DMS153 treated with DMSO at 0.1 percent for 48 hours (cell line): ENCODE data around the gene SLC12A4.
"Not testable (repeated sequence)": the region's sequence is repeated elsewhere in the genome, so short reads cannot be mapped to it uniquely, and the experiment has no call there.

Experiments
- DNase-seq: peaks from one replicate; lab custom pipeline; 2025; ENCODE audit not compliant: unreplicated experiment; lab: John Stamatoyannopoulos, UW

The SLC12A4 gene

GRCh38 chr16:67988675-67989074 lies 20.2 kb upstream of the SLC12A4 start:
- DNase-seq = no peak

GRCh38 chr16:67987460-67988160 lies 19.2 kb upstream of the SLC12A4 start:
- DNase-seq = no peak

GRCh38 chr16:67986949-67987348 lies 18.5 kb upstream of the SLC12A4 start:
- DNase-seq = no peak

GRCh38 chr16:67982011-67982696 lies 13.7 kb upstream of the SLC12A4 start:
- DNase-seq = no peak

- DNase-seq = no peak
These were observed 11.7 kb upstream of the SLC12A4 start, which contains the start of gene DPEP3 for GRCh38 chr16:67979955-67980678. TSS of gene DPEP3 (minus strand) at chr16:67980499. CDS start at chr16:67980380, 119 bp downstream.

GRCh38 chr16:67977469-67978227 lies 9.2 kb upstream of the SLC12A4 start:
- DNase-seq = no peak

- DNase-seq = no peak
These were observed 8.6 kb upstream of the SLC12A4 start for GRCh38 chr16:67977005-67977404.

- no peak for DNase-seq
These were observed 7.8 kb upstream of the SLC12A4 start for GRCh38 chr16:67976205-67976604.

- DNase-seq = no peak
These were observed 7.1 kb upstream of the SLC12A4 start for GRCh38 chr16:67975321-67976105.

GRCh38 chr16:67972285-67972684 lies 3.8 kb upstream of the SLC12A4 start:
- not testable (repeated sequence) for DNase-seq

GRCh38 chr16:67971111-67971510 lies 2.7 kb upstream of the SLC12A4 start:
- DNase-seq = no peak

GRCh38 chr16:67969254-67970039 lies 1.0 kb upstream of the SLC12A4 start:
- DNase-seq = no peak

GRCh38 chr16:67967958-67968399 lies 458 bp downstream of the SLC12A4 start:
- no peak for DNase-seq

- DNase-seq = no peak
These were observed 1.1 kb downstream of the SLC12A4 start for GRCh38 chr16:67967183-67967957.

- no peak for DNase-seq
These were observed 1.8 kb downstream of the SLC12A4 start for GRCh38 chr16:67966549-67967182.

- DNase-seq = no peak
These were observed 2.5 kb downstream of the SLC12A4 start for GRCh38 chr16:67965668-67966548.

- DNase-seq = no peak
These were observed 3.8 kb downstream of the SLC12A4 start for GRCh38 chr16:67964477-67965131.
